Measurements from ENCODE around the gene RNF114.

Gene RNF114

DNA sequence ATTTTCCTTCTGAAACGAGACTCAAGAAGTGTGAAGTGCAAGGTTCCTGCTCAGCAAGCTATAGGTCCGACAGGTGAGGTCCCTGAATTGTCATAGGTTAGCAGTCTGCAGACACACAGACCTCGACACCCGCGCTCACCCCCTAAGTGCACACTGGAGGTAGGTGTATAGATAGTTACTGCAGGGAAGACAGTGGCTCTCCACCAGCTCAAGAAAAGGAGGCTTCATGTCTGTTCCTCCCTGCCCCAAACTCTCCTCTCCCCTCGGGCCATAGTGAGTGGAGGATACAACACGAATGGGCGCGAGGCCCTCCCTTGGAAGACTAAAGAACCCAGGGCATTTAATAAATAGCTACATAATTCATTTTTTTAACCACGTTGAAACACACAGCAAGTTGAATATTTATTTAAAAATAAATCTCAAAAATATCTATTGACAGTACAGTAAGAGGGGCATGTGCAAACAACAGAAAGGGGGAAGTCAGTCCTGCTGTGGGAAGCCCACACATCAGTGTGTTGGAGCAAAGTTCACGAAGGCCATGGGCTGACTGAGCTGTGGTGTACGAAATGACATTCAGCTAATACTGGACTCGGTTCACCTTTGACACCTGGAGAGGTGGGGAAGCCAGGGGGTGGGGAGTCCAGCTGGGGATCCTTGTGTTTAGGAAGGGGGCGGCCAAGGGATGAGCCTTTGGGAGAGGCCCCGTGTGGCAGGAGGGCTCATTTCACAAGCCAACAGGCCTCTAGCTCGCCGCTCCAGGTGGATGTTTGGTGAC, 31.6 kb upstream of the RNF114 start:
- no peak for DNase-seq

- no peak for DNase-seq
These were observed 30.6 kb upstream of the RNF114 start for GRCh38 chr20:49905415-49906091.

GRCh38 chr20:49906101-49906604, 30.0 kb upstream of the RNF114 start:
- no peak for DNase-seq

GRCh38 chr20:49906615-49907154, 29.5 kb upstream of the RNF114 start:
- DNase-seq = no peak

- no peak for DNase-seq
These were observed 28.6 kb upstream of the RNF114 start for GRCh38 chr20:49907405-49908257.

DNA sequence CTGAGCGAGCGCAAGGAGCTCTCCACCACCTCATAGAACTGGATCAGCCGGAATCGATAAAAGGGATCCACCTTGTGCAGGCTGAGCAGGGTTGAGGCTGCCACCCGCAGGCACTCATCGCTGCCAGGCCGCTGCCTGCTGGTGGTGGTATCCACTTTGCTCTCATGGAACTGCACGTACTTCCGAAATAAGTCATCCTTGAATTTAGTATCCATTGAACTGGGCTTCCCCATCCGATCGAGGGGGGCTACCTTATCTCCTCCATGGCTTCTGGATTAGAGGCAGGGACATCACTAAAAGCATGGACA, 28.0 kb upstream of the RNF114 start:
- DNase-seq = no peak

DNA sequence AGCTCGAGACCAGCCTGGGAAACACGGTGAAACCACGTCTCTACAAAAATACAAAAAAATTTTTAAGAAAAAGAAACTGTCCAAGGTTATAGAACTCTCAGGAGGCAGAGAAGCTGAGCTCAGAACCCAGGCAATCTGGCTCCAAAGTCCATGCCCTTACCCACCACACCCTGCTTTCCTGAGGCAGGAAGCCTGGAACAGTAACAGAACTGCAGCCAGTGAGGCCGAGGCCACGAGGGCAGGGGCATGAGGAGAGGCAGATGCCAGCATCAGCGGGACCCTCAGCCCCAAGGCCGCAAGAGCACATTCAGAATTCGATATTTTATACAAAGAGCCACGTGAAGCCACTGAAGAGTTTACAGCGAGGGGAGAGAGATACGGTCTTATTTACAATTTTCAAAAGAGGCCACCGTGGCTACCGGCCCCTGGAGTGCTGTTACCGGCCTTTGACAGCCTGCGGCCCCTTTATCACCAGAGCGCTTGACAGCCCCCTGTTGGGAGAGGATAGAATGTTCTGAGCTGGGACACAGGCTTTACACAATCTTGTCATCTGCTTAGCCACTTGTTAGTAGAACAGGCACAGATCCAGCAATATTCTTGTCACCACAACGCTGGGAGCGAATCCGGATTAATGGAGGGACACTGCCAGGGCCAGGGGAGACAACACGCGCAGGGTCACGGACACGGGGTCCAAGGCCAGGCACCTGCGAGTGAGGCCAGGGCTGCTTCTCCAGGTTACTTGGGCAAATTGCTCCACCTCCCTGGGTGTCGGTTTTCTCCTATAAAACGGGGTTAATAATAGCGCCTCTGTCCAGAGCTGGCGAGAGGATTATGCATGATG, 26.5 kb upstream of the RNF114 start:
- DNase-seq = no peak

GRCh38 chr20:49910340-49910706, 25.9 kb upstream of the RNF114 start:
- DNase-seq = no peak

- no peak for DNase-seq
These were observed 22.7 kb upstream of the RNF114 start for GRCh38 chr20:49913399-49914047.

- DNase-seq = no peak
These were observed 21.7 kb upstream of the RNF114 start for GRCh38 chr20:49914310-49915117.

GRCh38 chr20:49915118-49915379, 21.1 kb upstream of the RNF114 start:
- DNase-seq = no peak

DNA sequence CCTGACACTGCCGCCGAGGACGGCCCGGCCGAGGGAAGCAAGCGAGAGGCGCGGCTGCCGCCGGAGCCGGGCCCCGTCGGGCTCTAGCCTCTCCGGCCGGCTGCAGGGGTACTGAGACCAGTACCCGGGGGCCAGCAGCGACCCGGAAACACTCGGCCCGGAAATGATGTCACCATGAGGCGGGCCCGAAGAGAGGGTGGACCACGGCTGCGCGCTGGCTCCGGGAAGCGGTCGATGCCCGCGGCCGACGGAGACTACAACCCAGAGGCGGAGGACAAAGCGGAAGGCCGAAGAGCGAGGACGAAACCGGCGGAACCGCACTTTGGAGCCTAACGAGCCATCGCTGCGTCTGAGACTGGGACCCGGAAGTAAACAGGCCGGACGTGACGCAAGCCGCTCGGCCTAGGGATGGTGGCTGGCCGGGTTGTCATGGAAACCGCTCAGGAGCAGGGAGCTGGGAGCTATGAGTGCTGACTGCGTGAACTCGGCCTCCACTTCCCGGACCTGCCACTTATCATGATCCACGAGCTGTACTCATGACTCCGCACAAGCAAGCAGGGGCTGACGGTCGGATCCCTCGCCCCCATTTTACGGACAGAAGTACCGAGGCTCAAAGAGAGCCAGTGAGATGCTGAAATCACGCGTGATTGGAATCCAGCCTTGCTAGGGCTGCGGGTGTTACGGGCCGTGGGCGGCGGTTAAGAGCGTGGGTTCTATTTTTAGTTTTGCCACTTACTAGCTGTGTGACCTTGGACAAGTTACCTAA, 20.6 kb upstream of the RNF114 start, which contains the start of gene SPATA2:
Gene SPATA2, minus strand, starts transcription at position 150 of the 766 bp plus-strand sequence. CDS start 7,039 bp downstream, outside the sequence.
- DNase-seq = peak; percentile 80

DNA sequence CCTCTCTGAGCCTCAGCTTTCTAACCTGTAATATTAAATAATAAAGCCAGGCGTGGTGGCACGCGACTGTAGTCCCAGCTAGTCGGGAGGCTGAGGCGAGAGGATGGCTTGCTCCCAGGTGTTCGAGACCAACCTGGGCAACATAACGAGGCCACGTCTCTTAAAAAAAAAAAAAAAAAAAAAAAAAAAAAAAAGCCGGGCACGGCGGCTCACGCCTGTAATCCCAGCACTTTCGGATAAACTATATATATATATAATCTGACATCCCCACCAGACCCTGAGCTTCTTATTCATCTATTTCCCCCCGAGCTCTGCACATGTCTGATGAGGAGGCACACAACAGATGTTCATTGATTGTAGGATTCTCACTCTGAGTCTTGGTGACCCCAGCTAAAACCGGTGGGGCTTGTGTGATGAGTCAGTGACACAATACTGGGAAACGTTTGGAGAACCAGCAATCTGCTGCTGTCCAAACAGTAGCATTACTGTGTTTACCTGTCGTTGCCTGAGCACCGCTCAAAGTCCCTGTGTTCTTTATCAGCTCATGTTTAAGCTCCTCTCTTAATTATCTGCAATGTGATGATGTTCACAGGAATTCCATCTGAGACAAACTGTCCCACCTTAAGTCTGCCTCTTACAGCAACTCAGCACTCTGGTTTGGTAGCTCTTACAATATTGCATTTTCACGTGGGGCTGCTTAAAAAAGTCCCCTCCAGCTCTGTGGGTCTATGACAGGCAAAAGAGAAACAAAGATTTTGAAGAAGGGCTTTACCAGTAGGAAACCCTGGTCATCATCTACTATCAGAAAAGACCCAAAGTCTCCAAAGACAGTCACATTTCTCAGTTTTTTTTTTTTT, 19.8 kb upstream of the RNF114 start:
- DNase-seq = peak; percentile 58

DNA sequence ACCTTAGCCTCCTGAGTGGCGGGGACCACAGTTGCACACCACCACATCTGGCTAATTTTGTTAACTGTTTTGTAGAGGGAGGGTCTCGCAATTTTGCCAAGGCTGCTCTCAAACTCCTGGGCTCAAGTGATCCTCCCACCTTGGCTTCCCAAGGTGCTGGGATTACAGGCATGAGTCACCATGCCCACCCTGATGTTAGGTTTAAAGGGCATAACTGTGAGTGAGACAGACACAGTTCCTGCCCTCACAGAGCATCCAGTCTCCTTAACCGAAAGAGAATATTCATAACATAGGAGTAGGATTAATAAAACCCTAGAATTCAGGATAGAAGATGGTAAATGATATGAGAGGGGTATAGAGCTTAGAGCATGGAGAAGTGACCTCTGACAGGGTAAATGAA, 17.8 kb upstream of the RNF114 start:
- DNase-seq = no peak

- no peak for DNase-seq
These were observed 17.2 kb upstream of the RNF114 start for GRCh38 chr20:49919009-49919408.

GRCh38 chr20:49919461-49919860, 16.7 kb upstream of the RNF114 start:
- DNase-seq = no peak

- DNase-seq = no peak
These were observed 11.9 kb upstream of the RNF114 start for GRCh38 chr20:49924247-49924646.

GRCh38 chr20:49925901-49926454, 10.2 kb upstream of the RNF114 start:
- no peak for DNase-seq
